HEK293T (cell line): ENCODE measurements around the gene NPTXR.
A peak's percentile ranks its signal among the peaks of the same experiment; 100 is the strongest.

Experiments
- CTCF ChIA-PET: fragments of 350-600 bp; formaldehyde crosslinking; extraction: SDS; loops from one replicate; lab custom pipeline; 2021; ENCODE audit warnings: antibody characterized with exemption, inconsistent platforms; lab: Yijun Ruan, JAX
- POLR2A ChIA-PET: fragments of 350-600 bp; formaldehyde crosslinking; extraction: SDS; loops from one replicate; lab custom pipeline; 2020; ENCODE audit warnings: antibody characterized with exemption, inconsistent platforms; lab: Yijun Ruan, JAX
- DNase-seq: peaks from one replicate; pipeline ENCODE4 v3.0.0; 2012; ENCODE audit warnings: mixed read lengths; ENCODE audit errors: extremely low spot score
- ARNT ChIP-seq: fragments of 450-650 bp; IDR thresholded peaks from 2 replicates; pipeline ENCODE4 v1.6.1; 2017; ENCODE audit warnings: mild to moderate bottlenecking
- BHLHE40 ChIP-seq: fragments of 450-650 bp; IDR thresholded peaks from 2 replicates; pipeline ENCODE4 v1.6.1; 2016; ENCODE audit warnings: mild to moderate bottlenecking, moderate library complexity, borderline replicate concordance
- CTBP1 ChIP-seq: fragments of 450-650 bp; IDR thresholded peaks from 2 replicates; pipeline ENCODE4 v1.6.1; 2016; ENCODE audit warnings: borderline replicate concordance
- ELF4 ChIP-seq: fragments of 450-650 bp; IDR thresholded peaks from 2 replicates; pipeline ENCODE4 v1.6.1; 2017; ENCODE audit warnings: antibody characterized with exemption
- FOXA1 ChIP-seq: fragments of 450-650 bp; IDR thresholded peaks from 2 replicates; pipeline ENCODE4 v1.6.1; 2016; ENCODE audit warnings: mild to moderate bottlenecking
- FOXK2 ChIP-seq: fragments of 450-650 bp; IDR thresholded peaks from 2 replicates; pipeline ENCODE4 v1.6.1; 2016; ENCODE audit warnings: mild to moderate bottlenecking
- FOXM1 ChIP-seq: fragments of 450-650 bp; IDR thresholded peaks from 2 replicates; pipeline ENCODE4 v1.6.1; 2017; ENCODE audit warnings: mild to moderate bottlenecking, borderline replicate concordance
- HDGF ChIP-seq: fragments of 450-650 bp; IDR thresholded peaks from 2 replicates; pipeline ENCODE4 v1.6.1; 2017; ENCODE audit warnings: antibody characterized with exemption, borderline replicate concordance
- L3MBTL2 ChIP-seq: fragments of 450-650 bp; conservative IDR thresholded peaks from 2 replicates; pipeline ENCODE4 v1.6.1; 2016; ENCODE audit warnings: mild to moderate bottlenecking
- LEF1 ChIP-seq: fragments of 450-650 bp; IDR thresholded peaks from 2 replicates; pipeline ENCODE4 v1.6.1; 2017; ENCODE audit warnings: mild to moderate bottlenecking, borderline replicate concordance
- NFRKB ChIP-seq: fragments of 450-650 bp; IDR thresholded peaks from 2 replicates; pipeline ENCODE4 v1.6.1; 2016; ENCODE audit warnings: mild to moderate bottlenecking, moderate library complexity
- PKNOX1 ChIP-seq: fragments of 450-650 bp; IDR thresholded peaks from 2 replicates; pipeline ENCODE4 v1.6.1; 2016
- SP1 ChIP-seq: fragments of 450-650 bp; IDR thresholded peaks from 2 replicates; pipeline ENCODE4 v1.6.1; 2017
- SUZ12 ChIP-seq: fragments of 450-650 bp; IDR thresholded peaks from 2 replicates; pipeline ENCODE4 v1.6.1; 2016; ENCODE audit warnings: mild to moderate bottlenecking
- TARDBP ChIP-seq: fragments of 450-650 bp; IDR thresholded peaks from 2 replicates; pipeline ENCODE4 v1.6.1; 2016
- ZNF384 ChIP-seq: fragments of 450-650 bp; IDR thresholded peaks from 2 replicates; pipeline ENCODE4 v1.6.1; 2016

Gene NPTXR

DNA sequence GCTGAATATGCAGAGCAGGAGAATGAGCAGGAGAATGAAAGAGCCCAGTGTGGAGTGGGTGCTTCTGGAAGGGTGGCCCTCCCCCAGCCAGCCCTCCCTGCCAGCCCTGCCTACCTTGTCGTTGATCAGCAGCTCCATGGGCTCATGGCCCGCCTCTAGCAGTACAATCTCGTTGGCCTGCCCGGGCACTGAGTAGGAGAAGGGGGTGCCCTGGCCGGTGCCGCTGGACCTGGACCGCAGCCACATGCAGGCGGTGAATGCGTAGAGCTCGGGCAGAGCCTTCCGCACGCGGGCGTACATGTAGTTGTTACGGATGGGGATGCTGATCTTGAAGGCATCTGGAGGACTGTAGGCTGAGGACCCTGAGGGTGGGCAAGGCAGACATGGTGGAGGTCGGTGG is 17.4 kb downstream of the NPTXR start:
- ChIA-PET CTCF (no interaction called here), POLR2A (no interaction called here)
- TF ChIP-seq HDGF: no peak
- TF ChIP-seq ARNT: no peak
- no peak for TF ChIP-seq LEF1
- no peak for TF ChIP-seq FOXA1
- no peak for TF ChIP-seq ZNF384
- no peak for TF ChIP-seq PKNOX1
- TF ChIP-seq BHLHE40: no peak
- no peak for TF ChIP-seq SP1
- TF ChIP-seq SUZ12: no peak
- no peak for TF ChIP-seq CTBP1
- no peak for TF ChIP-seq TARDBP
- no peak for TF ChIP-seq FOXK2
- TF ChIP-seq NFRKB: no peak
- no peak for TF ChIP-seq L3MBTL2
- TF ChIP-seq ELF4: no peak
- TF ChIP-seq FOXM1: no peak
- DNase-seq: no peak

- TF ChIP-seq CTBP1: no peak
- no peak for TF ChIP-seq TARDBP
- POLR2A ChIA-PET: no interaction called here
- CTCF ChIA-PET: no interaction called here
- DNase-seq: peak; percentile 82
Measured at GRCh38 chr22:38824585-38824984, 19.2 kb downstream of the NPTXR start.

- POLR2A ChIA-PET: no interaction called here
- DNase-seq: no peak
- CTCF ChIA-PET: interaction anchor here (0.6 kb wide), 1 partner anchor 125 kb away, joined by 4 read pairs; no protein-coding TSS in a partner anchor
- TF ChIP-seq FOXA1 (no peak), ELF4 (no peak), BHLHE40 (no peak)
Measured at GRCh38 chr22:38823637-38824036, 20.2 kb downstream of the NPTXR start.

DNA sequence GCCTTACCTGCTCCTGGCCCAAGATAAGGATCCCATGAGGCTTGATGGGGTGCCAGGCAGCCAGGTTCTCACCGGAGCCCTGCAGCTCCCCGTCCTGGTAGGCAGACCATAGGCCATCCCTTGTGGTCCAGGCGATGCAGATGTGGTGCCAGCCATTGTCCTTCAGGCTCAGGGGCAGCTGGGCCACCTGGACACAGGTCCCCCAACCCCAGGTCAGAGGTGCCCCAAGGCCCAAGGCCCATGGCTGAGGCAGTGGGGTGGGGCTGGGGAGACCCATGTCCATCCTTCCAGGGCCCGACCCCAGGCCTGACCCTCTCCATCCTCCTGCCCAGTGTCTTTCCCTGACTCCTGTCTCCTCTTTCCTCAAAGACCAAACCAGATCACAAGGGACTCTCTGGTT is 20.8 kb downstream of the NPTXR start:
- ChIA-PET POLR2A (no interaction called here), CTCF (no interaction called here)
- DNase-seq: no peak
- TF ChIP-seq NFRKB (no peak), ELF4 (no peak), L3MBTL2 (no peak), FOXM1 (no peak), FOXK2 (no peak), HDGF (no peak), CTBP1 (no peak)

DNA sequence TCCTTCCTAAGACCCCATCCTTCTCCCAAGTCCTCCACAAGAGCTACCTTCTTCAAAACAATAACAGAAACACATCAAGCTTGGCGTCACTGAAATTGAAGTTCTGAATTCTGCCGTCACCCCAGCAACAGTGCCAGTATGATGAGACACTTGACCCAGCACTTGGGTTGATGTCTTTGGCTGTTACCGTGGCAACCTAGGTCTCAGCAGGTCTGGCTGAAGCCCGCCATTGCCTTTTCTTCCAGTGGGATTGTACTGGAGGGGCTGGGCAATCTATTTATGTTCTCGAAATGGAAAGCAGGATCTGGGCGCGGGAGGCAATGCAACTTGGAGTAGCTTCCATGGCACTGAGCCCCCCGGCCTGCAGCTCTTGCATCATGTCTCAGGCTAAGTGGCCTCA is 23.8 kb downstream of the NPTXR start:
- no peak for DNase-seq
- TF ChIP-seq TARDBP (no peak), NFRKB (no peak), ELF4 (no peak), LEF1 (no peak), HDGF (no peak), PKNOX1 (no peak), CTBP1 (no peak), ZNF384 (no peak), SUZ12 (no peak), ARNT (no peak), L3MBTL2 (no peak), FOXK2 (no peak), FOXA1 (no peak), FOXM1 (no peak)
- POLR2A ChIA-PET: no interaction called here
- CTCF ChIA-PET: no interaction called here

DNA sequence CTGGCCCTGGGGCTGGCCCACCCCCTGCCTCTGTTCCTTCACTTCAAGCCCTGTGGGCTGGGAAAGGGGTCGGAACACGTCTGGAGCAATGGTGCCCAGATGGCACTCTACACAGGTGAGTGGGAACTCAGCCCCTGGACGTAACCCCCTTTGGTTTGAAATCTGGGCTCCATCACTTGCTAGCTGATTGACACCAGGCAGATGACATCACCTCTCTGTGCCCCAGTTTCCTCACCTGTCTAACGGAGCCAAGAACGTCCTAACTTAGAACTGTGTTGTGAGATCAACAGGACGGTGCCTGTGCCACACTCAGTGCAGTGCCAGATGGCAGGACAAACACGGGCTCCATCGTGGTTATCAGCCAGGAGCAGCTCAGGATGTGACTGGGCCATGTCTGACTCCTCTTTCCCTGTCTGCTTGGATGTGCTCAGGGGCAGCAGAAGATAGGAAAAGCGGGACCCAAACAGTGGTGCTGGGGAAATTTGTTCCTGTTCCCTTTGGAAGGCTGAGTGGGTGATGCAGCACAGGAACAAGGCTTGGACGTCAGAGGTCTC is 24.4 kb downstream of the NPTXR start:
- TF ChIP-seq LEF1: no peak
- TF ChIP-seq ELF4: no peak
- no peak for TF ChIP-seq ZNF384
- no peak for TF ChIP-seq FOXM1
- TF ChIP-seq ARNT: no peak
- no peak for TF ChIP-seq L3MBTL2
- no peak for TF ChIP-seq CTBP1
- TF ChIP-seq HDGF: no peak
- TF ChIP-seq BHLHE40: no peak
- no peak for TF ChIP-seq FOXK2
- no peak for TF ChIP-seq TARDBP
- ChIA-PET POLR2A (no interaction called here), CTCF (no interaction called here)
- no peak for DNase-seq

GRCh38 chr22:38817196-38817595 is 26.6 kb downstream of the NPTXR start:
- DNase-seq: no peak
- CTCF ChIA-PET: no interaction called here
- TF ChIP-seq LEF1 (no peak), FOXK2 (no peak), HDGF (no peak), SP1 (no peak), BHLHE40 (no peak), CTBP1 (no peak), ARNT (no peak), ELF4 (no peak), FOXM1 (no peak), NFRKB (no peak), TARDBP (no peak), ZNF384 (no peak), SUZ12 (no peak), L3MBTL2 (no peak)
- POLR2A ChIA-PET: no interaction called here
